Stimulated activated CD4-positive, alpha-beta T cell treated with anti-CD3 and anti-CD28 coated beads, Interleukin-4, amount 100 ng/mL, for 1 hour (primary cell): ENCODE data around the gene WASHC2A.
"Not testable (repeated sequence)": the region's sequence is repeated elsewhere in the genome, so short reads cannot be mapped to it uniquely, and the experiment has no call there.

Source experiments
- DNase-seq: peaks from one replicate; pipeline ENCODE4 v3.0.0-alpha.2; 2020

WASHC2A gene

DNA sequence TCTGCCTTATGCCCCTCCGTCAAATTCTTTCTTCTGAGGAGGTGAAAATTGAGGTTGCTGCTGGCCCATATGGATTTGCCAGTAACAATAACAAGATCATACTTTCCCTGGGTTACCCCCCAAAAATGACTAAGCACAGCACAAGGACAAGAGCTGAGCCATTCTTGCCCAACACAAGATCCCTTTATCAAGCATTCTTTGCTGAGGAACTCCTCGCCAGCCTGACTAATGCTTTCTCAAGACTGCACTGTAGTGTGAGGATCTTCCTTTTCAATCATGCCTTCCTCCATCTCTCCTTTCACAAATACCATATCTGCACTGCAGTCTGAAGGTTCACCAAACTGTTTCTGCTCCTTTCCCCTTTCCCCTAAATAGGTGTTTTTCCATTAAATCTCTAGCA lies 92.1 kb downstream of the WASHC2A start:
- DNase-seq = not testable (repeated sequence)

DNA sequence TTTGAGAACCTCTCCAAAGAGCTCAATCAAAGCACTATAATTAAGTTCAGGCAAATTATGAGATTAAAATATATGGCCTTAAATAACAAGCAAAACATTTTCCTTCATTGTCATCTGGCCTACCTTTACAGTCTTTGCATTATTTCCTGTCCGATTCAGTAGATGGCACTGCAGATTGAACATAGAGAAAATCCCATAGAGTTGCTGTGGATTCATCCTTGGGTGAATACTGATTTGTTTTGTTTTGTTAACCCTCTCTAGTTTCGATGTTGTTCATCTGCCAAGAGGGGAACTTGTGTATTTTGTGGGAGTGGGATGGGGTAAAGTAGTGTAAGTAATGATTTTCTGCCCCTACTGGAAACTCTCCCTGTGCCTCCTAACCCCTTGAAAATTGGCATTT lies 97.3 kb downstream of the WASHC2A start:
- DNase-seq = not testable (repeated sequence)

DNA sequence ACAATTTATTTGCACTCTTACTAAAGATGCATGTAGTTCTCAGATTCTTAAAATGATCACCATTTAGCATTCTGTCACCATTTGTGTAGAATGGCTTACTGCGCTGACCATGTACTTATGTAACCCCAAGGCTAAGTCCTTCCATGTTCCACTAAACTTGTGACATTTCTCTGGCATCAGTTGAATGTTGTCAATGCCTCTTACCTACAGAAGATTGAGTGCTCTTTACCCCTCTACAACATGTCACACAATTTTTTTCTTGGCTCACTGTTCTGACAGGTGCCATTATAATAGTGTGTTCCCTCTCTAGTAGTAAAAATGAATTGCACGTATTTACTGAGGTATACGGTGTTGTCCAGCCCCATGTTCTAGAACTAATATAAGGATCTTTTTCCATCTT lies 100.1 kb downstream of the WASHC2A start:
- DNase-seq = not testable (repeated sequence)

DNA sequence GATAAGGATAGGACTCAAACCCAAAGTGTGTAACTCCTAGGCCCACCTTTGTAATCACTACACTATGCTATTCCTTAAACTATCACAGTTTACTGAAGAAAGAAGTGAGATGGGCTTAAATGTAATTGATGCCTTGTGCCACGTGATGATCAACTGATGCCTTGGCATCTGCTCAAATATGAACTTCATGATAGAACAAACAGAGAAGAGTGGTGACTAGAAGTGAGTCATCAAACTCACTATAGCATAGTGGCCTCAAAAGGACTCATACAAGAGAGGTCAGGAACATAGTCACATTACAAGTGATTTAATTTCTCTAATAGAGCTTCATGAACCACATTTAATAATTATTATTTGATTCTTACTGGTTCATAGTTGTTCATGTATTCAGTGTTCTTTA lies 101.8 kb downstream of the WASHC2A start:
- not testable (repeated sequence) for DNase-seq

DNA sequence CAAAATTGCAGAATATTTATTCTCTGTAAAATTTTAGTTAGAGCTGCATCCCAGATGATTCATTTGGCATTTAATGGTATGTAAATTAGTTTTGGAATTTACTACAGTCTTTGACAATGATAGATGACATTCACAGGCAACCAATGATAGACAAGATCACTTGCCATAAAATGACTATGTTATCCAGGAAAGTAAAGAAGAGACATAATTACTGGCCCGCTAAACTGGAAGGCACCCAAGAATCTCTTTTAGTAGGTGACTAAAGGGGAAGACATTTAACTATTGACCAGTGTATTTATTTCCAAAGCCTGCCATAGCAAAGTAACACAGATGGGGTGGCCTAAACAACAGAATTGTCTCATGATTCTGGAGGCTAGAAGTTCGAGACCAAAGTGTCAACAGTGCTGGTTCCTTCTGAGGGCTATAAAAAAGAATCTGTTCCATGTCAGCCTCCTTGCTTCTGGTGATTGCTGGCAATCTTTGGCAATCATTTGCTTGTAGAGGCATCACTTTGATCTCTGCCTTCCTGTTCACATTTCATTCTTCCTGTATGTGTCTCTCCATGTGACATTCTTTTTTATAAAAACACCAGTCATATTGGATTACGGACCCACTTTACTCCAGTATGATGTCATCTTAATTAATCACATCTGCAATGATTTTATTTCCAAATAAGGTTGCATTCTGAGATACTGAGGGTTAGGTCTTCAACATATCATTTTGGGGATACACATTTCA lies 107.2 kb downstream of the WASHC2A start:
- DNase-seq = not testable (repeated sequence)
